HCT116 (cell line): Measurements from ENCODE around the gene TAPT1. TPM values are rescaled to one million over a fixed set of nuclear protein-coding genes. Genes with fewer than 3 reads are reported as not detected.

Experiments
- ATAC-seq: fragments of 200-7000 bp; cut with Tn5 transposase; 2 replicates; pipeline ENCODE4 v1.9.1; 2020; ENCODE audit warnings: mild to moderate bottlenecking, moderate library complexity
- BruUV-seq: library from RNA; stranded (reverse); fragments of 400-500 nt; replicated peaks from 2 replicates; lab custom pipeline; 2021; lab: Mats Ljungman, UMichigan
- CTCF ChIA-PET: fragments of 300-600 bp; sonication (Branson Sonifier 250); formaldehyde crosslinking; loops from one replicate; lab custom pipeline; 2021; ENCODE audit warnings: antibody characterized with exemption; lab: Charles Lee
- POLR2A ChIA-PET: fragments of 300-600, 350-600 bp; sonication (Branson Sonifier 250); formaldehyde crosslinking; loops from one replicate; lab custom pipeline; 2021; ENCODE audit warnings: antibody characterized with exemption; lab: Charles Lee
- RAD21 ChIA-PET, 2 experiments: fragments of 300-600 bp; sonication (Branson Sonifier 250); formaldehyde crosslinking; loops; one replicate each; lab custom pipeline; 2023; ENCODE audit warnings: low total read pairs in 2 of 2; ENCODE audit not compliant: uncharacterized antibody in 2 of 2, unreplicated experiment in 2 of 2, low non-redundant PET in 1 of 2; lab: Charles Lee
- DNase-seq: peaks from one replicate; pipeline ENCODE4 v3.0.0-alpha.2; 2010; ENCODE audit warnings: low read depth, low spot score
- H2AFZ ChIP-seq: fragments of 200-600 bp; shearing (Covaris generic), sonication (generic); 2 replicates; pipeline ENCODE4 v1.6.1; 2017; ENCODE audit warnings: low read depth, mixed run types, mixed read lengths, antibody characterized with exemption, low read length; ENCODE audit not compliant: poor library complexity, severe bottlenecking
- H3K27ac ChIP-seq: 2 replicates; pipeline ENCODE4 v1.5.1; 2012; ENCODE audit warnings: low read depth, low read length
- H3K27me3 ChIP-seq: fragments of 200-600 bp; sonication (generic); 2 replicates; pipeline ENCODE4 v1.6.1; 2016; ENCODE audit warnings: mixed run types, low read length, mixed read lengths; ENCODE audit not compliant: insufficient read depth
- H3K36me3 ChIP-seq, 2 experiments: fragments of 200-500 bp in 1 of 2; fragments of 200-600 bp in 1 of 2; sonication (Bioruptor generic) in 1 of 2; sonication (generic) in 1 of 2; 2 replicates each; pipeline versions ENCODE4 v1.5.1 to v1.6.1; 2014 to 2016; ENCODE audit warnings: low read length in 2 of 2, inconsistent platforms in 1 of 2, mixed read lengths in 1 of 2, mixed run types in 1 of 2; ENCODE audit not compliant: insufficient read depth in 2 of 2, control insufficient read depth in 1 of 2
- H3K4me1 ChIP-seq, 2 experiments: fragments of 200-600 bp in 1 of 2; sonication (generic) in 1 of 2; 2 replicates each; pipeline versions ENCODE4 v1.5.1 to v1.6.1; 2012 to 2017; ENCODE audit warnings: low read length in 2 of 2, inconsistent platforms in 1 of 2, mild to moderate bottlenecking in 1 of 2, mixed read lengths in 1 of 2, mixed run types in 1 of 2, moderate library complexity in 1 of 2; ENCODE audit not compliant: insufficient read depth in 2 of 2, control insufficient read depth in 1 of 2
- H3K4me2 ChIP-seq: fragments of 200-600 bp; sonication (generic); 2 replicates; pipeline ENCODE4 v1.6.1; 2017; ENCODE audit warnings: mixed run types, low read length, mixed read lengths
- H3K4me3 ChIP-seq, 2 experiments: fragments of 200-600 bp in 1 of 2; sonication (generic) in 1 of 2; replicated peaks in 1 of 2; 2 replicates each; pipeline ENCODE4 v1.5.1; 2011 to 2016; ENCODE audit warnings: low read length in 2 of 2, control low read depth in 1 of 2, low read depth in 1 of 2, mild to moderate bottlenecking in 1 of 2, mixed read lengths in 1 of 2, mixed run types in 1 of 2
- H3K79me2 ChIP-seq: fragments of 200-600 bp; sonication (generic); 2 replicates; pipeline ENCODE4 v1.6.1; 2017; ENCODE audit warnings: mild to moderate bottlenecking, mixed run types, low read length, moderate library complexity, mixed read lengths; ENCODE audit not compliant: insufficient read depth
- H3K9ac ChIP-seq: fragments of 200-600 bp; sonication (generic); 2 replicates; pipeline ENCODE4 v1.6.1; 2016; ENCODE audit warnings: low read length, mixed read lengths
- H3K9me2 ChIP-seq: fragments of 200-600 bp; sonication (generic), shearing (Covaris generic); 2 replicates; pipeline ENCODE4 v1.6.1; 2017; ENCODE audit warnings: mixed run types, mild to moderate bottlenecking, moderate library complexity; ENCODE audit not compliant: insufficient read depth
- H3K9me3 ChIP-seq, 2 experiments: fragments of 200-500 bp in 1 of 2; fragments of 200-600 bp in 1 of 2; sonication (Bioruptor generic) in 1 of 2; sonication (generic) in 1 of 2; 2 replicates each; pipeline ENCODE4 v1.6.1; 2014 to 2017; ENCODE audit warnings: low read length in 2 of 2, mixed read lengths in 2 of 2, inconsistent platforms in 1 of 2, low read depth in 1 of 2, mild to moderate bottlenecking in 1 of 2, mixed run types in 1 of 2, moderate library complexity in 1 of 2; ENCODE audit not compliant: control insufficient read depth in 1 of 2, insufficient read depth in 1 of 2
- H4K20me1 ChIP-seq: fragments of 200-600 bp; sonication (generic), shearing (Covaris generic); 2 replicates; pipeline ENCODE4 v1.6.1; 2017; ENCODE audit warnings: mixed run types, mild to moderate bottlenecking, moderate library complexity; ENCODE audit not compliant: insufficient read depth
- ATF3 ChIP-seq: IDR thresholded peaks from 2 replicates; pipeline ENCODE4 v1.6.1; 2012
- EGR1 ChIP-seq: IDR thresholded peaks from 2 replicates; pipeline ENCODE4 v1.6.1; 2012; ENCODE audit warnings: low read depth
- ELF1 ChIP-seq: IDR thresholded peaks from 2 replicates; pipeline ENCODE4 v1.6.1; 2012; ENCODE audit warnings: low read depth, borderline replicate concordance
- EZH2 ChIP-seq: fragments of 200-600 bp; sonication (generic); IDR thresholded peaks from 2 replicates; pipeline ENCODE4 v1.6.1; 2017; ENCODE audit warnings: antibody characterized with exemption, mixed run types
- EZH2phosphoT487 ChIP-seq: fragments of 200-600 bp; IDR thresholded peaks from 2 replicates; pipeline ENCODE4 v1.6.1; 2018; ENCODE audit warnings: antibody characterized with exemption, borderline replicate concordance
- FOSL1 ChIP-seq: IDR thresholded peaks from 2 replicates; pipeline ENCODE4 v1.6.1; 2012; ENCODE audit warnings: low read depth
- JUND ChIP-seq: IDR thresholded peaks from 2 replicates; pipeline ENCODE4 v1.6.1; 2012
- POLR2A ChIP-seq: IDR thresholded peaks from 2 replicates; pipeline ENCODE4 v1.7.0; 2011; ENCODE audit warnings: borderline replicate concordance; ENCODE audit not compliant: insufficient read depth, insufficient read length; ENCODE audit errors: extremely low read depth
- POLR2AphosphoS5 ChIP-seq: IDR thresholded peaks from 2 replicates; pipeline ENCODE4 v1.6.1; 2011; ENCODE audit warnings: mild to moderate bottlenecking, low read depth, low read length, moderate library complexity
- RAD21 ChIP-seq: IDR thresholded peaks from 2 replicates; pipeline ENCODE4 v1.6.1; 2012; ENCODE audit warnings: low read depth, mild to moderate bottlenecking
- SP1 ChIP-seq: IDR thresholded peaks from 2 replicates; pipeline ENCODE4 v1.6.1; 2012; ENCODE audit warnings: low read depth
- SRF ChIP-seq: IDR thresholded peaks from 2 replicates; pipeline ENCODE4 v1.6.1; 2012; ENCODE audit warnings: low read depth
- TCF7L2 ChIP-seq: IDR thresholded peaks from 2 replicates; pipeline ENCODE4 v1.7.0; 2011; ENCODE audit warnings: borderline replicate concordance, inconsistent platforms; ENCODE audit not compliant: insufficient read depth, insufficient read length; ENCODE audit errors: extremely low read depth
- YY1 ChIP-seq: IDR thresholded peaks from 2 replicates; pipeline ENCODE4 v1.6.1; 2011; ENCODE audit warnings: low read length, low read depth, moderate library complexity, mild to moderate bottlenecking; ENCODE audit not compliant: insufficient replicate concordance; ENCODE audit errors: extremely low read depth
- ZBTB33 ChIP-seq: IDR thresholded peaks from 2 replicates; pipeline ENCODE4 v1.6.1; 2011; ENCODE audit warnings: mild to moderate bottlenecking, low read length, moderate library complexity; ENCODE audit not compliant: insufficient replicate concordance; ENCODE audit errors: extremely low read depth
- intact Hi-C: fragments of 100-400 bp; cut with micrococcal nuclease; formaldehyde crosslinking; loops from 2 replicates; pipeline ENCODE4 v1.10.0; 2022
- total RNA-seq: library from RNA; stranded (reverse); gene quantifications from one replicate; pipeline ENCODE4 v1.2.1, GENCODE V29; 2021; ENCODE audit not compliant: unreplicated experiment
- TF ChIP-seq, protein P1 (sequence below), 3 experiments: fragments of 200-600 bp in 1 of 3; sonication (generic) in 1 of 3; IDR thresholded peaks in 2 of 3; conservative IDR thresholded peaks in 1 of 3; 2 replicates each; pipeline ENCODE4 v1.5.1; 2012 to 2017; ENCODE audit warnings: low read depth in 2 of 3, low read length in 2 of 3, antibody characterized with exemption in 1 of 3, borderline replicate concordance in 1 of 3, control low read depth in 1 of 3, mild to moderate bottlenecking in 1 of 3, mixed read lengths in 1 of 3, mixed run types in 1 of 3, moderate library complexity in 1 of 3; ENCODE audit not compliant: insufficient read depth in 1 of 3
- TF ChIP-seq, protein P2 (sequence below): IDR thresholded peaks from 2 replicates; pipeline ENCODE4 v1.6.1; 2012; ENCODE audit warnings: low read depth

TAPT1 gene
- total RNA-seq, 1 experiment from 2014 or later, result 11.7 TPM

DNA sequence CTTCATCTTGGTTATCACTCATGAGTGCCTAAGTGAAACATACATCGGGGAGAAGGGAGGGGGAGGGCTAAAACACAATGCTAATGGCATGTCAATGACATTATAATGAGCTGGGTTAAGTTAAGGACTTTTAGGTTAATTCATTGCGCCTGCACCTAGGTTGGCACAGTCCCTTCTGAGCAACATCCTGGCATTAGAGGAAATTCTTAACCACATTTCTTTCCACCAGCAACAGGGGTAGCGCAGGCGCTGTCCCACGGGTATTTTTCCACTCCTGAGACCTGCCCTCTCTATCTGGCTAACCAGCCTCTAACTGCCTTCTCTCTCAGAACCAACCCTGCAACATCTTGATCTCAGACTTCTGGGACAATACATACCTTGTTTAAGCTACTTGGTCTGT, 103.5 kb downstream of the TAPT1 start:
- POLR2A ChIA-PET, result no interaction called here
- TF ChIP-seq ELF1 (no peak), TCF7L2 (no peak), RAD21 (no peak), EZH2phosphoT487 (no peak), JUND (no peak), SP1 (no peak), YY1 (no peak), EGR1 (no peak), EZH2 (no peak), SRF (no peak), POLR2AphosphoS5 (no peak), ZBTB33 (no peak), ATF3 (no peak), FOSL1 (no peak), POLR2A (no peak)
- TF ChIP-seq, protein P1, sequence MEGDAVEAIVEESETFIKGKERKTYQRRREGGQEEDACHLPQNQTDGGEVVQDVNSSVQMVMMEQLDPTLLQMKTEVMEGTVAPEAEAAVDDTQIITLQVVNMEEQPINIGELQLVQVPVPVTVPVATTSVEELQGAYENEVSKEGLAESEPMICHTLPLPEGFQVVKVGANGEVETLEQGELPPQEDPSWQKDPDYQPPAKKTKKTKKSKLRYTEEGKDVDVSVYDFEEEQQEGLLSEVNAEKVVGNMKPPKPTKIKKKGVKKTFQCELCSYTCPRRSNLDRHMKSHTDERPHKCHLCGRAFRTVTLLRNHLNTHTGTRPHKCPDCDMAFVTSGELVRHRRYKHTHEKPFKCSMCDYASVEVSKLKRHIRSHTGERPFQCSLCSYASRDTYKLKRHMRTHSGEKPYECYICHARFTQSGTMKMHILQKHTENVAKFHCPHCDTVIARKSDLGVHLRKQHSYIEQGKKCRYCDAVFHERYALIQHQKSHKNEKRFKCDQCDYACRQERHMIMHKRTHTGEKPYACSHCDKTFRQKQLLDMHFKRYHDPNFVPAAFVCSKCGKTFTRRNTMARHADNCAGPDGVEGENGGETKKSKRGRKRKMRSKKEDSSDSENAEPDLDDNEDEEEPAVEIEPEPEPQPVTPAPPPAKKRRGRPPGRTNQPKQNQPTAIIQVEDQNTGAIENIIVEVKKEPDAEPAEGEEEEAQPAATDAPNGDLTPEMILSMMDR (IDR thresholded peaks at IDR 0.05 in 2 of 3, conservative IDR thresholded peaks at IDR 0.05 in 1 of 3; ENCODE audit: borderline replicate concordance in 1 of 3, insufficient read depth in 1 of 3, low read depth in 2 of 3, low read length in 2 of 3), result no peak
- TF ChIP-seq, protein P2, sequence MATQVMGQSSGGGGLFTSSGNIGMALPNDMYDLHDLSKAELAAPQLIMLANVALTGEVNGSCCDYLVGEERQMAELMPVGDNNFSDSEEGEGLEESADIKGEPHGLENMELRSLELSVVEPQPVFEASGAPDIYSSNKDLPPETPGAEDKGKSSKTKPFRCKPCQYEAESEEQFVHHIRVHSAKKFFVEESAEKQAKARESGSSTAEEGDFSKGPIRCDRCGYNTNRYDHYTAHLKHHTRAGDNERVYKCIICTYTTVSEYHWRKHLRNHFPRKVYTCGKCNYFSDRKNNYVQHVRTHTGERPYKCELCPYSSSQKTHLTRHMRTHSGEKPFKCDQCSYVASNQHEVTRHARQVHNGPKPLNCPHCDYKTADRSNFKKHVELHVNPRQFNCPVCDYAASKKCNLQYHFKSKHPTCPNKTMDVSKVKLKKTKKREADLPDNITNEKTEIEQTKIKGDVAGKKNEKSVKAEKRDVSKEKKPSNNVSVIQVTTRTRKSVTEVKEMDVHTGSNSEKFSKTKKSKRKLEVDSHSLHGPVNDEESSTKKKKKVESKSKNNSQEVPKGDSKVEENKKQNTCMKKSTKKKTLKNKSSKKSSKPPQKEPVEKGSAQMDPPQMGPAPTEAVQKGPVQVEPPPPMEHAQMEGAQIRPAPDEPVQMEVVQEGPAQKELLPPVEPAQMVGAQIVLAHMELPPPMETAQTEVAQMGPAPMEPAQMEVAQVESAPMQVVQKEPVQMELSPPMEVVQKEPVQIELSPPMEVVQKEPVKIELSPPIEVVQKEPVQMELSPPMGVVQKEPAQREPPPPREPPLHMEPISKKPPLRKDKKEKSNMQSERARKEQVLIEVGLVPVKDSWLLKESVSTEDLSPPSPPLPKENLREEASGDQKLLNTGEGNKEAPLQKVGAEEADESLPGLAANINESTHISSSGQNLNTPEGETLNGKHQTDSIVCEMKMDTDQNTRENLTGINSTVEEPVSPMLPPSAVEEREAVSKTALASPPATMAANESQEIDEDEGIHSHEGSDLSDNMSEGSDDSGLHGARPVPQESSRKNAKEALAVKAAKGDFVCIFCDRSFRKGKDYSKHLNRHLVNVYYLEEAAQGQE, result no peak

More for the DNA sequence above, 103.5 kb downstream of the TAPT1 start:
- no peaks in the 10 kb centered on the region for H3K9me3 ChIP-seq
- H3K9me2 ChIP-seq, result no peaks in the 10 kb centered on the region
- DNase-seq (no peak), ATAC-seq (no peak)
- H3K4me1 ChIP-seq, result no peaks in the 10 kb centered on the region
- intact Hi-C loops, result no loop called here
- no peak overlapping the region for H3K4me3 ChIP-seq
- ChIA-PET CTCF (no interaction called here), RAD21 (interaction anchor here in 1 of 2 experiments (0.8 kb wide), 1 partner anchor 121 kb away, joined by 3 read pairs; no protein-coding TSS in a partner anchor)
- H4K20me1 ChIP-seq, result no peaks in the 10 kb centered on the region
- no TSS peak for BruUV-seq
- 0 out of 2 replicates have a peak, but pooled peaks cover 8% of the 10 kb centered on the region for H3K27me3 ChIP-seq
- no peak overlapping the region for H2AFZ ChIP-seq
- H3K9ac ChIP-seq, result no peak overlapping the region
- H3K27ac ChIP-seq, result no peak overlapping the region
- H3K79me2 ChIP-seq, result no peaks in the 10 kb centered on the region
- H3K4me2 ChIP-seq, result no peak overlapping the region
- H3K36me3 ChIP-seq, result no peaks in the 10 kb centered on the region
